Spinal cord (tissue), 10 donors: ENCODE results near the gene KIF16B. TPM values are rescaled to one million over a fixed set of nuclear protein-coding genes. Genes with fewer than 3 reads are reported as not detected.

ENCODE experiments used
- DNase-seq, 6 donors: peaks; one replicate each; pipeline versions ENCODE4 v3.0.0 to v3.0.0-alpha.2; 2013 to 2015; ENCODE audit warnings: low spot score in 6 of 6, low read depth in 4 of 6
- H3K27ac ChIP-seq: one replicate; pipeline ENCODE4 v1.5.1; 2013; ENCODE audit warnings: low read depth, low read length, control low read depth
- H3K27me3 ChIP-seq: one replicate; pipeline ENCODE4 v1.6.1; 2013; ENCODE audit warnings: low read length; ENCODE audit not compliant: control insufficient read depth, insufficient read depth
- H3K36me3 ChIP-seq: one replicate; pipeline ENCODE4 v1.6.1; 2013; ENCODE audit warnings: low read length; ENCODE audit not compliant: control insufficient read depth, insufficient read depth
- H3K4me1 ChIP-seq: one replicate; pipeline ENCODE4 v1.6.1; 2013; ENCODE audit warnings: low read length; ENCODE audit not compliant: control insufficient read depth, insufficient read depth
- H3K4me3 ChIP-seq: one replicate; pipeline ENCODE4 v1.5.1; 2013; ENCODE audit warnings: low read depth, low read length, control low read depth
- H3K9me3 ChIP-seq: one replicate; pipeline ENCODE4 v1.6.1; 2013; ENCODE audit warnings: low read length; ENCODE audit not compliant: control insufficient read depth, insufficient read depth
- WGBS: methylation state at CpG from one replicate; pipeline ENCODE4 v1.1.5; 2013; ENCODE audit warnings: missing lambda C conversion rate; ENCODE audit not compliant: insufficient coverage; 5-methylcytosine and 5-hydroxymethylcytosine counted together
- polyA plus RNA-seq, 2 donors: library from polyadenylated mRNA; unstranded; fragments of 120-200 nt; gene quantifications; one replicate each; pipeline ENCODE4 v1.2.1, GENCODE V29; 2013; ENCODE audit not compliant: insufficient read length in 2 of 2
- total RNA-seq, 2 donors: library from RNA; depleted of rRNA in 1 of 2; stranded (reverse); fragments of 120-200 nt in 1 of 2; fragments of >200 nt in 1 of 2; gene quantifications; one replicate each; pipeline versions ENCODE4 v1.2.3 to v1.2.4, GENCODE V29; 2013 to 2014
- donor health status: healthy.

The KIF16B gene
- total and polyA plus RNA-seq, 4 donors: 7.8 to 21.0 (median 12.9) TPM

DNA sequence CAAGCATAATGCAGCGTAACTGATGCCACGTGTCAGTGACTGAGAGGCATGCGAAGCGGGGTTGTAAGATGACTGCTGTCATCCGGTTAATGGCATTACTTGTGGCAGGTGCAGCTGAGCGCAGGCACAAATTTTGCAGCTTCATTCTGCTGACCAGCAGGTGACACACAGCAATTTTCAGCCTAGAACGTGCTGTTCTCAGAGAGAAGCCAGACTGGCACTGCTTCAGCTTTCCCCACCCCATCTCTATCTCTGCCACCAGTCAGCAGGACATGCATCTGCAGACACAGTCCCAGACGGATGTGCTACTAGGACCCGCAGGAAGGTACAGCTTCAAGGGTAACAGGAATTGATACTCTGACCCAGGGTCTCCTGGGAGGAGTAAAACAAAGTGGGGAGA is 221.8 kb downstream of the KIF16B start:
- Histone ChIP-seq H3K4me1 (peaks cover 9% of the 10 kb centered on the region), H3K36me3 (no peaks in the 10 kb centered on the region), H3K9me3 (no peaks in the 10 kb centered on the region), H3K27ac (no peak overlapping the region), H3K27me3 (no peaks in the 10 kb centered on the region), H3K4me3 (no peak overlapping the region)
- 78% methylated on average over 7 of the region's 9 CpGs for WGBS
- DNase-seq: peak in 1 of 6 donors; percentile 24

DNA sequence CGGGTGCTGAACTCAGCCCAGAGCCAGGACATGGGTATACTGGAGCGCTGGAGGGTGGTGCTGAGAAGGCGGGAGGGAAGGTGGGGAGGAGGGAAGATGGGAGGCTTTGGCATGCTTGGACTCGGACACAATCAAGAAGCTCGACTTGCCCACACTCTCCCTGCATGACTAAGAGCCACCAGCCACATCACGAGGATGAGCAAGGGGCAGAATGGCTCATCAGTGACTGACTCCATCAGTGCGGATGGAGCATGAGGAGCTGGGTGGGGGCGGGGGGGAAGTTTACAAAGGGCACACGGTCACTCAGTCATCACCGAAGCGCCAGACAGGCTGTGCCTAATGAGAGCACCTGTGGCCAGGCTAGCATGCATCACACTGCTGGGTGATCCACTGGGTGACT is 222.8 kb downstream of the KIF16B start:
- WGBS: 83% methylated on average over 8 of the region's 11 CpGs
- Histone ChIP-seq H3K9me3 (no peaks in the 10 kb centered on the region), H3K4me3 (no peak overlapping the region), H3K36me3 (no peaks in the 10 kb centered on the region), H3K27ac (peak overlapping the region; percentile 37), H3K4me1 (peaks cover 9% of the 10 kb centered on the region), H3K27me3 (no peaks in the 10 kb centered on the region)
- no peak for DNase-seq

DNA sequence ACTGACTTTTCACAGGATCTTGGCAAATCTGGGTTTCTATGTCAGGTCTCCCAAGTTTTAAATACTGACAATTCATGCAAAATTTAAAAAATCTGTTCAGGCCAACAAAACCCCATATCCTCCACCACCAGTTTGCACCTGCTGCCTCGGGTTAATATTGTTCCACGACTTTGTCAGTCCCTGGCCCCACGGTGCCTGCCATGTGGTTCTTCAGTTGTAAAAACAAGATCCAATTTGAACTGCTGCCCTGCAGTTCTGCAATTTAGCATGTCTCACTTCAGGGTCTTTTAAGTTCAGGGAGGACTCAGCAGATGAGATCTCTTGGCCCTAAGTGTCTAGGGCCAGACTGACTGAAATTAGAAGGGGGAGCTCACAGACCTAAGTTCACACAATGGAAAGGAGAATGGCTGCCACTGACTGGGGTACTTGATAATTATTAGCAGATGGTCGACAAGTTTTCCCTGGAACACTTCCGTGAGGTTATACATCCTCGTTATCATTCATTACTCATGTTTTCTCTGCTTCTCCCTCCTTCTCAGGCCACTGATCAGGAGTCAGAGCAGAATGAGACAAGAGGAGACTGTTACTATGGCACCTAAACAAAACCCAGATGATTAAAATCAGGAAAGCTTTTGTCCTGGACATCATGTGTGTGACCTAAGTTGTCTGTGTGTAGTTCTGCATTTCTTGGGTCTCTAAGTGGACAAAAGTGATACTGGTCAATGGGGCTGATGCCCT is 223.6 kb downstream of the KIF16B start:
- no peaks in the 10 kb centered on the region for H3K36me3 ChIP-seq

DNA sequence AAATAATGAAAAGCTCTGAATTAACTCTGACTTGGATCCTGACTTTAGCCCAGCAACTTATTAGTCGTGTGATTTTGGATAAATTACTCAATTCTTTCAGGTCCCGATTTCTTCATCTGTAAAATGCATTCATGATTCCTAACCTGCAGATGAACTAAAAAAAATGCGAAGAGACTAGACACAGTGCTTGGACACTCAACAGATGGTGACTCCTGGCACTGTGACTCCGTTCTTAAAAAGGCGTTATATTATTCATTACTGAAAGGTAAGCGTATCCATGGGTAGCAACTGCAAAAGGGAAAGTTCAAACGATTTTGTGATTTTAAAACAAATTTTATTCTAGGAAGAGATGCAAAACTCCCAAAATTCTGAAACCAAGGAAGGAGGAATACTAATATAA is 226.3 kb downstream of the KIF16B start:
- Histone ChIP-seq H3K4me1 (peaks cover 9% of the 10 kb centered on the region), H3K27me3 (no peaks in the 10 kb centered on the region), H3K36me3 (no peaks in the 10 kb centered on the region), H3K27ac (no peak overlapping the region), H3K4me3 (no peak overlapping the region), H3K9me3 (no peaks in the 10 kb centered on the region)
- no peak for DNase-seq
- no CpG with 5 or more reads among the region's 7 CpGs for WGBS

More for the DNA sequence above, 223.6 kb downstream of the KIF16B start:
- H3K27me3 ChIP-seq: no peaks in the 10 kb centered on the region
- DNase-seq: peak in 2 of 6 donors; percentile 20 to 49
- peak overlapping the region; percentile 37 for H3K27ac ChIP-seq
- WGBS: 56% methylated on average over 3 of the region's 6 CpGs
- no peaks in the 10 kb centered on the region for H3K9me3 ChIP-seq
- H3K4me3 ChIP-seq: no peak overlapping the region
- peaks cover 9% of the 10 kb centered on the region for H3K4me1 ChIP-seq

DNA sequence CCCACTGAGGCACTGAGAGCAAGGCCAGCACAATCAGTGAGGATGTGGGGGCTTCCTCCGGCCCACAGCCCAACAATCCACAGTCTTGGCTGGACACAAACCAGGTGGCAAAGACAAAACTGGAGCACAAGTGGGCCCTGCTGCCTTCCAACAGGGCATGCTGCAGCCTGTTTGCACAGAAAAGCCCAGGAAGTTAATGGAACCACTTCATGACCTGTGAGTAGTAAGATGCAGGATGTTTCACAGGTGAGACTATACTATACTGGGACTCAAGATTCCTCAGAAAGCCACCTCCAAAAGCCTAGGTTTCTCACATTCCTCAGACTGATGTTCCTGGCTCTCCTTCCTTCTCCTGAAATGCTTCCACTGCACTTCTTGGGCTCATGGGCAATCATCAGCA is 235.5 kb downstream of the KIF16B start:
- no CpG with 5 or more reads among the region's 1 CpG for whole genome bisulfite sequencing
- Histone ChIP-seq H3K9me3 (peaks cover 4% of the 10 kb centered on the region), H3K36me3 (no peaks in the 10 kb centered on the region), H3K27me3 (no peaks in the 10 kb centered on the region), H3K4me3 (no peak overlapping the region), H3K4me1 (no peaks in the 10 kb centered on the region), H3K27ac (no peak overlapping the region)
- DNase-seq: no peak

DNA sequence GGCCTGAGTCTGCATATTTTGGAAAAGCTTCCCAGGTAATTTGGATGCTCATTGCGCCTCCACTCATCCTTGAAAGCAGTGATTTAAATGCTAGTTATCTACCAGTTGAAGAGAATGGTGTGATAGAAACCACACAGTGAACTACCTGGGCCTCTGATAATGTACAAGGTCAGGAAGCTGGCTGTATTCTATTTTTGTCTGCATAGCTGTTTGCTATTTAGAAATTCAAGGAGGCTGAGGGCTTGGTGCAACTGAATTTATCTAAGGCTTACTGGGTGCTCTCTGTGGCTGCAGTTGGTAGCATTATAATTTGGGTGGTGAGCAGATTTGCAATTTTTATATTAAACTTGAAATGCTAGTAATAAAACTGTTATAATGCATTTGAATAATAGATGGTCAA is 245.6 kb downstream of the KIF16B start:
- Histone ChIP-seq H3K4me1 (no peaks in the 10 kb centered on the region), H3K27ac (no peak overlapping the region), H3K4me3 (no peak overlapping the region), H3K9me3 (no peaks in the 10 kb centered on the region), H3K27me3 (no peaks in the 10 kb centered on the region), H3K36me3 (no peaks in the 10 kb centered on the region)
- no peak for DNase-seq
- no CpG with 5 or more reads among the region's 1 CpG for WGBS

DNA sequence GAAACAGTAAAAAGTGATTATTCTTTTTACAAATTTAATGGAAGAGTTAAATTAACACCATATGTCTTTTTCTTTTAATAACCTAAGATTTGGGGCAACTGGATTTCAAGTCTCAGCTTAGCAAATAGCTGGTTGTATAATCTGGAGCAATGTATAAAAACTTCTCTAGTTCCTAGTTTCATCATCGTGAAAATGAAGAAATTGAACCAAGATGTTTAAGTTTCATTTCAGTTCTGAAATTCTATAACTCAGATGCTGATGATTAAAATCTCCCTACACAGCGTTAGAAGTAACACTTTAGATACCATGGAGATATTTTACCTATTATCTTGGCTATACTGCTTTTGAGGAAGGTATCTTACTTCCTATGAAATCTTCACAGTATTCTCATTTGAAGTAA is 252.0 kb downstream of the KIF16B start:
- DNase-seq: no peak
- Histone ChIP-seq H3K36me3 (no peaks in the 10 kb centered on the region), H3K27ac (no peak overlapping the region), H3K4me1 (no peaks in the 10 kb centered on the region), H3K4me3 (no peak overlapping the region), H3K9me3 (no peaks in the 10 kb centered on the region), H3K27me3 (no peaks in the 10 kb centered on the region)
- WGBS: no CpG with 5 or more reads among the region's 2 CpGs

DNA sequence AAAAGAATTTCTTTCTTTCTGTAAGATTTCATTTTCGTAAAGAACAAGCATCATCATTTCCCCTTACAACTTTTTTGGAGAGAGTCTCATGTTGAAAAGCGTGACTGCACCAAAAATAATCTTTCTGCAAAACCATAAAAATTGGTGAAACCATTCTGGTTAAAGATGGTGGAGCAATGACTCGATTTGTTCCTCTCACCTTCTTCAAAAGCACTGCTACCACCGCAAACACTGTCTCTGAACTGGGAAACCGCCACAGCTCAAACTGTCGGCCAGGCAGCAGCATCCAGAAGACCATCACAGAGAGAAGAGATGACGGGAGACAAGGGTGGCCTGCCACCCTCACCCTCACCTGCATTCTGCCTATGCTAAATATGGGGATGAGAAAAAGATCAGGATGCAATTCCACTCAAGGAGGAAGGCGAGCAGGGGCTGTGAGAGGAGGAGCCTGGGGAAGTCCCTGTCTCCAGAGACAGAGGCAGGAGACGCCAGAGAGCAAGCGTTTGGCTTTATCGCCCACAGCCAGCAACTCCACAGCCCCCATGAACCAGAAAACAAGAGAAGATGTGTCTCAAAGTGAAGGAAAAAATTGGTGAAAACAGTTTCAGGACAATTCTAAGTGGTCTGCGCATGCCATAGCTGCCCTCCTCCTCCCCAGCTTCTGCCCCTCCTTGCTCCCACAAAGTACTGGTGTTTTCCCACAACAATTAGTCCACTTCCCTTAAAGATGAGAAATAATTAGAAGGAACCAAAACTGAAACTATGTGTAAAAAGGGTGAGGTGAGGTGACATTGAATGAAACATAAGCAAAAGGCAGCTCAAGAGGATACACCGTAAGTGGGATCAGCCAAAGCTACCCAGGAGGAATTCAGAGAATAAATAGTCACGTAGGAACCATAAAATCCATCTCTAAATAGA is 255.5 kb downstream of the KIF16B start:
- Histone ChIP-seq H3K9me3 (no peaks in the 10 kb centered on the region), H3K36me3 (no peaks in the 10 kb centered on the region), H3K27me3 (no peaks in the 10 kb centered on the region), H3K4me1 (no peaks in the 10 kb centered on the region), H3K4me3 (no peak overlapping the region), H3K27ac (no peak overlapping the region)
- 100% methylated on average over 1 of the region's 14 CpGs for WGBS
- DNase-seq: no peak

DNA sequence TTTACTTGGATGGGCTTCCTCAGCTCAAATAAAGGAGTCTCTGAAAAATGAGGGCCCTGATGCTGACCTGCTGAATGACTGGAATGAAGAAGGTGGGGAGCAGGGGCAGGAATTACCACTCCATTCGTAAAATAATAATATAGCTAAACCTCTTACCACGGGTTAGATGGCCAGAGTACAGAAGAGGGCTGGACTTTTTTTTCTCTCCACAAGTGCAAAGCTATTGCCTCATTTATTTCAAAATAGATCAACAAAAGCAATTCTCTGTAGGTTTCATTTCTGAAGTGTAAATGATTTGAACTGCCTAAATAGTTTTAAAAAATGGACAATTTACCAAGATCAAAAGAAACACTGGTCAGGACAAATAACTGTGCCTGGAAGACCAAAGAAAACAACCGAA is 256.7 kb downstream of the KIF16B start:
- Histone ChIP-seq H3K4me3 (no peak overlapping the region), H3K27me3 (no peaks in the 10 kb centered on the region), H3K9me3 (no peaks in the 10 kb centered on the region), H3K27ac (no peak overlapping the region), H3K4me1 (no peaks in the 10 kb centered on the region), H3K36me3 (no peaks in the 10 kb centered on the region)
- no peak for DNase-seq
- no CpG with 5 or more reads among the region's 3 CpGs for WGBS
